Fibroblast of lung (primary cell): ENCODE data around the gene ATAT1.

Source experiments
- CTCF ChIP-seq, 2 donors: IDR thresholded peaks in 1 of 2; conservative IDR thresholded peaks in 1 of 2; 1 replicate in 1 of 2; 2 replicates in 1 of 2; pipeline ENCODE4 v1.5.1; 2011 to 2012; ENCODE audit warnings: low read length in 2 of 2, control low read depth in 1 of 2, inconsistent platforms in 1 of 2, low read depth in 1 of 2, mild to moderate bottlenecking in 1 of 2
- EZH2 ChIP-seq: IDR thresholded peaks from 2 replicates; pipeline ENCODE4 v1.5.1; 2012; ENCODE audit warnings: low read length, control low read depth, mild to moderate bottlenecking; ENCODE audit errors: missing control alignments

- TF ChIP-seq CTCF (conservative IDR thresholded peaks at IDR 0.05 in 1 of 2, IDR thresholded peaks at IDR 0.05 in 1 of 2; ENCODE audit: low read depth in 1 of 2, low read length in 2 of 2) (peak; percentile 84 to 92), EZH2 (no peak)
Observed at GRCh38 chr6:30672445-30673253, 46.0 kb downstream of the ATAT1 start, which contains the start of gene DHX16.
